HG02884 (cell line): ENCODE results near the gene PRSS27.
"Not testable (repeated sequence)": the region's sequence is repeated elsewhere in the genome, so short reads cannot be mapped to it uniquely, and the experiment has no call there.

ENCODE experiments used
- ATAC-seq: cut with Tn5 transposase; IDR thresholded peaks from one replicate; pipeline ENCODE4 v1.9.1; 2021; ENCODE audit warnings: mild to moderate bottlenecking, moderate library complexity; ENCODE audit not compliant: unreplicated experiment

PRSS27 gene

GRCh38 chr16:2679902-2680301 lies 40.1 kb downstream of the PRSS27 start:
- not testable (repeated sequence) for ATAC-seq

GRCh38 chr16:2678206-2678965 lies 41.6 kb downstream of the PRSS27 start:
- not testable (repeated sequence) for ATAC-seq

GRCh38 chr16:2676937-2677336 lies 43.1 kb downstream of the PRSS27 start:
- ATAC-seq, result not testable (repeated sequence)

- no peak for ATAC-seq
Observed at GRCh38 chr16:2675714-2676113, 44.3 kb downstream of the PRSS27 start.

- ATAC-seq, result no peak
Observed at GRCh38 chr16:2675021-2675420, 45.0 kb downstream of the PRSS27 start.

GRCh38 chr16:2673066-2673999 lies 46.7 kb downstream of the PRSS27 start:
- peak; percentile 72 for ATAC-seq

GRCh38 chr16:2671741-2672140 lies 48.3 kb downstream of the PRSS27 start:
- no peak for ATAC-seq

GRCh38 chr16:2671193-2671592 lies 48.8 kb downstream of the PRSS27 start:
- not testable (repeated sequence) for ATAC-seq

GRCh38 chr16:2670017-2670416 lies 50.0 kb downstream of the PRSS27 start:
- ATAC-seq, result not testable (repeated sequence)

GRCh38 chr16:2669587-2669986 lies 50.4 kb downstream of the PRSS27 start:
- not testable (repeated sequence) for ATAC-seq

- not testable (repeated sequence) for ATAC-seq
Observed at GRCh38 chr16:2666671-2667070, 53.4 kb downstream of the PRSS27 start.

- ATAC-seq, result no peak
Observed at GRCh38 chr16:2664574-2664982, 55.4 kb downstream of the PRSS27 start.

- no peak for ATAC-seq
Observed at GRCh38 chr16:2663553-2664546, 56.2 kb downstream of the PRSS27 start.
